ENCODE measurements around the gene DIP2C. TPM values are rescaled to one million over a fixed set of nuclear protein-coding genes. Genes with fewer than 3 reads are reported as not detected.

The DIP2C gene
- total RNA-seq, 1 experiment from 2014 or later: 11.0 TPM

DNA sequence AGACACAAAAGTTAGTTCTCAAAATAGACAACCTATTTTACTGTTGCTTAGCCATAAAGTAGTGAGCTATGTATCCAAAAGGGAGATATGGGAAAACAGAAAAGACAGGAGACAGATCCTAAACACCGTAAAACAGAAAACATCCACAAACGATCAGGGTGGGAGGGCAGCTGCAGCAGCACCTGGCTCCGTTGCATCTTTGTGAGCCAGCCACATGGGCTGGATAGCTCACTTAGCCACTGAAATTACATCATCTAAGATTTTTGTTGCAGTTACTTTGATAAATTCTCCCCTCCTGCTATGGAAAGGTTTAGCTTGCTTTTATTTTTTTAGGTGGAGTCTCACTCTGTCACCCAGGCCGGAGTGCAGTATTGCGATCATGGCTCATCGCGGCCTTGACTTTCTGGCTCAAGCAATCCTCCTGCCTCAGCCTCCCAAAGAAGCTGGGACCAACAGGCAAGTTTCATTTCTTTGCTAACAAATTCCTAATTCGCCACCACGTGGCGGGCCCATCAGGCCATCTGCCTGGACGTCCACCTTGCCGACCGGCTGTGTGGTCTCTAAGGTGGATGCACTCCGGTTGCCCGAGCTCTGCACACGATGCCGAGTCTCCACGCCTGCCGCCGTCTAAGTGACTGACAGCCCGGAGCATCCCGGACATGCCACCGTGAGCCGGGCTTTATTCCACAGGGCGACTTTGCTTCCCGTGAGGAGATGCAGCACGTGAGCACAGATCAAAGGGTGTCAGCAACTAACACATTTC is 159.8 kb downstream of the DIP2C start:
- peaks cover 16% of the 10 kb centered on the region for H3K4me1 Mint-ChIP-seq
- POLR2A ChIA-PET: no interaction called here

GRCh38 chr10:528173-529165 is 161.0 kb downstream of the DIP2C start:
- no peak overlapping the region; the same call in 1 of the 2 replicates for H3K27ac Mint-ChIP-seq
- TF ChIP-seq, protein P1, sequence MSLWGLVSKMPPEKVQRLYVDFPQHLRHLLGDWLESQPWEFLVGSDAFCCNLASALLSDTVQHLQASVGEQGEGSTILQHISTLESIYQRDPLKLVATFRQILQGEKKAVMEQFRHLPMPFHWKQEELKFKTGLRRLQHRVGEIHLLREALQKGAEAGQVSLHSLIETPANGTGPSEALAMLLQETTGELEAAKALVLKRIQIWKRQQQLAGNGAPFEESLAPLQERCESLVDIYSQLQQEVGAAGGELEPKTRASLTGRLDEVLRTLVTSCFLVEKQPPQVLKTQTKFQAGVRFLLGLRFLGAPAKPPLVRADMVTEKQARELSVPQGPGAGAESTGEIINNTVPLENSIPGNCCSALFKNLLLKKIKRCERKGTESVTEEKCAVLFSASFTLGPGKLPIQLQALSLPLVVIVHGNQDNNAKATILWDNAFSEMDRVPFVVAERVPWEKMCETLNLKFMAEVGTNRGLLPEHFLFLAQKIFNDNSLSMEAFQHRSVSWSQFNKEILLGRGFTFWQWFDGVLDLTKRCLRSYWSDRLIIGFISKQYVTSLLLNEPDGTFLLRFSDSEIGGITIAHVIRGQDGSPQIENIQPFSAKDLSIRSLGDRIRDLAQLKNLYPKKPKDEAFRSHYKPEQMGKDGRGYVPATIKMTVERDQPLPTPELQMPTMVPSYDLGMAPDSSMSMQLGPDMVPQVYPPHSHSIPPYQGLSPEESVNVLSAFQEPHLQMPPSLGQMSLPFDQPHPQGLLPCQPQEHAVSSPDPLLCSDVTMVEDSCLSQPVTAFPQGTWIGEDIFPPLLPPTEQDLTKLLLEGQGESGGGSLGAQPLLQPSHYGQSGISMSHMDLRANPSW (CRISPR knock-in tag; conservative IDR thresholded peaks at IDR 0.05; ENCODE audit: low read depth): no peak
- TF ChIP-seq KAT7 (CRISPR knock-in tag; IDR thresholded peaks at IDR 0.05; ENCODE audit: borderline replicate concordance) (no peak), NR3C1 (CRISPR knock-in tag; conservative IDR thresholded peaks at IDR 0.05; ENCODE audit: low read depth) (no peak), ZNF416 (CRISPR knock-in tag; IDR thresholded peaks at IDR 0.05) (no peak), MXD4 (CRISPR knock-in tag; IDR thresholded peaks at IDR 0.05; ENCODE audit: borderline replicate concordance) (no peak), GTF2I (CRISPR knock-in tag; conservative IDR thresholded peaks at IDR 0.05) (no peak), PRRX2 (CRISPR knock-in tag; IDR thresholded peaks at IDR 0.05) (no peak), ZNF423 (CRISPR knock-in tag; IDR thresholded peaks at IDR 0.05) (no peak), ETV6 (CRISPR knock-in tag; IDR thresholded peaks at IDR 0.05) (no peak)
- TF ChIP-seq, protein P2, sequence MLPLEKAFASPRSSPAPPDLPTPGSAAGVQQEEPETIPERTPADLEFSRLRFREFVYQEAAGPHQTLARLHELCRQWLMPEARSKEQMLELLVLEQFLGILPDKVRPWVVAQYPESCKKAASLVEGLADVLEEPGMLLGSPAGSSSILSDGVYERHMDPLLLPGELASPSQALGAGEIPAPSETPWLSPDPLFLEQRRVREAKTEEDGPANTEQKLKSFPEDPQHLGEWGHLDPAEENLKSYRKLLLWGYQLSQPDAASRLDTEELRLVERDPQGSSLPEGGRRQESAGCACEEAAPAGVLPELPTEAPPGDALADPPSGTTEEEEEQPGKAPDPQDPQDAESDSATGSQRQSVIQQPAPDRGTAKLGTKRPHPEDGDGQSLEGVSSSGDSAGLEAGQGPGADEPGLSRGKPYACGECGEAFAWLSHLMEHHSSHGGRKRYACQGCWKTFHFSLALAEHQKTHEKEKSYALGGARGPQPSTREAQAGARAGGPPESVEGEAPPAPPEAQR (CRISPR knock-in tag; IDR thresholded peaks at IDR 0.05): no peak
- TF ChIP-seq, protein P3, sequence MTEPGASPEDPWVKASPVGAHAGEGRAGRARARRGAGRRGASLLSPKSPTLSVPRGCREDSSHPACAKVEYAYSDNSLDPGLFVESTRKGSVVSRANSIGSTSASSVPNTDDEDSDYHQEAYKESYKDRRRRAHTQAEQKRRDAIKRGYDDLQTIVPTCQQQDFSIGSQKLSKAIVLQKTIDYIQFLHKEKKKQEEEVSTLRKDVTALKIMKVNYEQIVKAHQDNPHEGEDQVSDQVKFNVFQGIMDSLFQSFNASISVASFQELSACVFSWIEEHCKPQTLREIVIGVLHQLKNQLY (CRISPR knock-in tag; IDR thresholded peaks at IDR 0.05): no peak
- TF ChIP-seq, protein P4, sequence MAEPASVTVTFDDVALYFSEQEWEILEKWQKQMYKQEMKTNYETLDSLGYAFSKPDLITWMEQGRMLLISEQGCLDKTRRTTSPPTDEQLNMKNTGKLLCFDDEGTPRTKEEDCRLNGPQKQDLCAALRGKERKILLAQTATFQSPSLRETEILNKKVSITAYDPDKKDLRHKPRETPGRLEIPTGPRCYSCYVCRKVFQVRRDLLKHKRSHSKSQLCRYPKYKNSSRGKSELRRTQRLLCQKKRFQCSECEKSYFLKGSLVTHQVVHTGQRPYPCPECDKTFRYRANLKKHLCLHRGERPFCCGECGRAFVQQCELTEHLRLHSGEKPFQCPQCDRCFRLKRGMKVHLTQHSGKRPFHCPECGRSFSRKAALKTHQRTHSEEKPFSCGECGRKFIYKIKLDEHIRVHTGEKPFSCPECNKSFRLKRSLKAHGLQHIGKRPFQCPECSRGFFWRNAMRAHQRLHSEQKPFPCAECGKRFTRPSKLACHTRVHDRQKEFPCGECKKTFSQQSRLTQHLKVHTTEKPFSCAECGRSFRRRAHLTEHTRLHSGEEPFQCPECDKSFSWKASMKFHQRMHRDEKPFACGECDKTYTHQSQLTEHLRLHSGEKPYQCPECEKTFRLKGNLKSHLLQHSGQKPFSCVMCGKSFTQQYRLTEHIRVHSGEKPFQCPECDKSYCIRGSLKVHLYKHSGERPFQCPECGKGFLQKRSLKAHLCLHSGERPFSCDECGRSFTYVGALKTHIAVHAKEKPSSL (CRISPR knock-in tag; conservative IDR thresholded peaks at IDR 0.05): no peak

More for the DNA sequence above, 159.8 kb downstream of the DIP2C start:
- DNase-seq (ENCODE audit: low spot score): no peak
- no peaks in the 10 kb centered on the region for H3K36me3 Mint-ChIP-seq
- no peak for ATAC-seq
- TF ChIP-seq IRF2 (CRISPR knock-in tag; IDR thresholded peaks at IDR 0.05; ENCODE audit: borderline replicate concordance, low read depth): no peak
- no peak for TF ChIP-seq FOXJ3 (CRISPR knock-in tag; IDR thresholded peaks at IDR 0.05; ENCODE audit: borderline replicate concordance)
- no peak for TF ChIP-seq FOXK1 (CRISPR knock-in tag; IDR thresholded peaks at IDR 0.05)
- TF ChIP-seq, protein P5, sequence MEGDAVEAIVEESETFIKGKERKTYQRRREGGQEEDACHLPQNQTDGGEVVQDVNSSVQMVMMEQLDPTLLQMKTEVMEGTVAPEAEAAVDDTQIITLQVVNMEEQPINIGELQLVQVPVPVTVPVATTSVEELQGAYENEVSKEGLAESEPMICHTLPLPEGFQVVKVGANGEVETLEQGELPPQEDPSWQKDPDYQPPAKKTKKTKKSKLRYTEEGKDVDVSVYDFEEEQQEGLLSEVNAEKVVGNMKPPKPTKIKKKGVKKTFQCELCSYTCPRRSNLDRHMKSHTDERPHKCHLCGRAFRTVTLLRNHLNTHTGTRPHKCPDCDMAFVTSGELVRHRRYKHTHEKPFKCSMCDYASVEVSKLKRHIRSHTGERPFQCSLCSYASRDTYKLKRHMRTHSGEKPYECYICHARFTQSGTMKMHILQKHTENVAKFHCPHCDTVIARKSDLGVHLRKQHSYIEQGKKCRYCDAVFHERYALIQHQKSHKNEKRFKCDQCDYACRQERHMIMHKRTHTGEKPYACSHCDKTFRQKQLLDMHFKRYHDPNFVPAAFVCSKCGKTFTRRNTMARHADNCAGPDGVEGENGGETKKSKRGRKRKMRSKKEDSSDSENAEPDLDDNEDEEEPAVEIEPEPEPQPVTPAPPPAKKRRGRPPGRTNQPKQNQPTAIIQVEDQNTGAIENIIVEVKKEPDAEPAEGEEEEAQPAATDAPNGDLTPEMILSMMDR (IDR thresholded peaks at IDR 0.05): no peak
- no peak for TF ChIP-seq ZNF281 (CRISPR knock-in tag; IDR thresholded peaks at IDR 0.05)
- no peak overlapping the region for H3K27ac Mint-ChIP-seq
- no peaks in the 10 kb centered on the region for H3K27me3 Mint-ChIP-seq (ENCODE audit: low read depth)
- H3K9me3 Mint-ChIP-seq: no peaks in the 10 kb centered on the region
- H3K4me3 Mint-ChIP-seq: no peak overlapping the region
- CTCF ChIA-PET: interaction anchor here (0.7 to 1.7 kb wide), 3 partner anchors 18 to 259 kb away, joined by 3 to 6 read pairs (median 3); no protein-coding TSS in a partner anchor

More at GRCh38 chr10:528173-529165, 161.0 kb downstream of the DIP2C start:
- H3K9me3 Mint-ChIP-seq: no peaks in the 10 kb centered on the region
- no peak for DNase-seq (ENCODE audit: low spot score)
- no peaks in the 10 kb centered on the region for H3K27me3 Mint-ChIP-seq (ENCODE audit: low read depth)
- CTCF ChIA-PET: interaction anchor here (0.7 to 1.7 kb wide), 2 partner anchors 10 to 17 kb away, joined by 3 to 6 read pairs; no protein-coding TSS in a partner anchor
- H3K36me3 Mint-ChIP-seq: no peaks in the 10 kb centered on the region
- no peak overlapping the region for H3K4me3 Mint-ChIP-seq
- POLR2A ChIA-PET: no interaction called here
- ATAC-seq: no peak
- H3K4me1 Mint-ChIP-seq: peaks cover 13% of the 10 kb centered on the region

Data from WTC11 (cell line).